GM19463 (cell line): ENCODE data around the gene HYI.

Experiments used
- ATAC-seq: cut with Tn5 transposase; IDR thresholded peaks from one replicate; pipeline ENCODE4 v1.9.1; 2021; ENCODE audit warnings: mild to moderate bottlenecking, moderate library complexity; ENCODE audit not compliant: unreplicated experiment

HYI gene

DNA sequence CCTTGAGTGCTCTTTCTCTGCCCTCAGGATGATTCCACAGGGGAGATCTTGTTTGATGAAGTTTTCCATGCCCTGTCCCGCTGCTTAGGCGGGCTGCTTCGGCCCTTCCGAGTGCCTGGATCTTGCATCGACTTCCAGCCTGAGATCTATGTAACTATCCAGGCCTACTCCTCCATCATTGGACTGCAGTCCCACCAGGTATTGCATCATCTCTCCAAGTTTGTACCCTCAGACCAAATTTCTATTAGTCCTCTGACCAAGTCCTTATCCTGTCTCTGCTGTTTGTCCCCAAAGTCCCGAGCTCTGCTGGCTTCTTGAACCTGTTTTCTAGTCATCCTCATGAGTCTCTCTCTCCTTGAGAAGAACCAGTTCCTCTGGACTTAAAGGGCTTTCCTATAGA is 49.4 kb downstream of the HYI start:
- no peak for ATAC-seq

DNA sequence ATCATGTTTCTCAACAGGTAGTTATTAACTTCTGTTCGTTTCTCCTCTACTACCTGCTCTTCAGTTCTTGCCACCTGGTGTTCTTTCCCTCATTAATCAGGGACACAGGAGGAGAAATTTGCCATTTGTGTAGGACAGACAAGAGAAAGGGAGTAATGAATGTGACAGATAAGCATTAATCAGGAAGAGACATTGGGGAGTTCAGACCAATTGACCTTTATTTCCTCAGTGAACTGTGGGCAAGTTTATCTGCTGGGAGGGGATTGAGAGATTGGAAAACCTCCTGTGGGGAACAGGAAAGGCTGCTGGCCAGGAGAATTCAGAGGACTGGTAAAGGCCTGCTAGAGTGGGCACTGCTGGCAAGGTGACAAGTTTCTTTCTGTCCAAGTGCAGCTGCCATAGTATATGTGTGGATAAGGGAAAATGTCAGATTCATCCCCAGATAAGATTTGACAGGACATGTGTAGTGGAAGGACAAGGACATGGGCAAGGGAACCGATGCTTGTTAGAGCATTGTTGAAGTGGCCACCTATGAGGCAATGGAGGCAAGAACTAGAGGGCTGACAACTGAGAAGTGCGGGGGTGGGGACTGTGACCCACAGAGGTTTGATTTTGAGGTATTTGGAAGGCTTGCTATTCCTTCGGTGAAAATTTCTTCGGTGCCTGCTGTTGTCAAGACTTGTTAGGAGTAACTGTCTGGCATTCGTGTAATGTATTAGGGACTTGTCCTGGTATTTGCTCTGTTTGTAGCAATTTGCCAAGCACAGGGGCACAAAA is 51.5 kb downstream of the HYI start:
- ATAC-seq, result no peak
